NB4 (cell line): ENCODE measurements around the gene LCE3C.

Experiments
- DNase-seq: peaks from one replicate; pipeline ENCODE4 v3.0.0; 2010; ENCODE audit warnings: low read depth
- H3K4me3 ChIP-seq: one replicate; pipeline ENCODE4 v1.5.1; 2011; ENCODE audit warnings: mild to moderate bottlenecking, low read depth, low read length, moderate library complexity
- MYC ChIP-seq: IDR thresholded peaks from 2 replicates; pipeline ENCODE4 v1.6.1; 2011; ENCODE audit warnings: low read depth, low read length
- POLR2A ChIP-seq: IDR thresholded peaks from 2 replicates; pipeline ENCODE4 v1.6.1; 2011; ENCODE audit warnings: mild to moderate bottlenecking; ENCODE audit not compliant: insufficient read length; ENCODE audit errors: extremely low read depth
- TF ChIP-seq, protein P1 (sequence below): IDR thresholded peaks from 2 replicates; pipeline ENCODE4 v1.6.1; 2011; ENCODE audit warnings: low read depth, low read length
- TF ChIP-seq, protein P2 (sequence below): IDR thresholded peaks from one replicate; pipeline ENCODE4 v1.5.1; 2012; ENCODE audit warnings: low read depth, low read length

The LCE3C gene

DNA sequence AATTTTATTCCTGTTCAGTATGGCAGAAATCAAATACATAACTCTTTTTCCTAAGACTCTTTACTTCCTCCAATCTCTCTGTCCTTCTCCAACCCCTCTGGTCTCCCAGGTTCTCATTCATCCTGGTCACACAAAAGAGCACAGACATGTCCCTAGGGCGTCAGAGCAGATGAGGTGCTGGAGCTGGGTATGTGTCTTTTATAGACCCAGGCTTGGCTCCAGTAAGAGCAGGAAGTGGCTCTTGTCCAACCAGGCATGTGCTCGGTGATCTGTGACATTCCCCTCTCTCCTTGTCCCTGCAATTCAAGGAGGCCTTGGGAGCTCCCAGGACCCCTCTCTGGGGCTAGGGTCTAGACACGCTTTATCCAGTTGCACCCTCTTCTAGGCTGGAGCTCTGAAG, 45.1 kb downstream of the LCE3C start:
- DNase-seq = no peak
- TF ChIP-seq, protein P1, sequence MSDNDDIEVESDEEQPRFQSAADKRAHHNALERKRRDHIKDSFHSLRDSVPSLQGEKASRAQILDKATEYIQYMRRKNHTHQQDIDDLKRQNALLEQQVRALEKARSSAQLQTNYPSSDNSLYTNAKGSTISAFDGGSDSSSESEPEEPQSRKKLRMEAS = no peak
- no peak for TF ChIP-seq MYC
- TF ChIP-seq POLR2A = no peak
- TF ChIP-seq, protein P2, sequence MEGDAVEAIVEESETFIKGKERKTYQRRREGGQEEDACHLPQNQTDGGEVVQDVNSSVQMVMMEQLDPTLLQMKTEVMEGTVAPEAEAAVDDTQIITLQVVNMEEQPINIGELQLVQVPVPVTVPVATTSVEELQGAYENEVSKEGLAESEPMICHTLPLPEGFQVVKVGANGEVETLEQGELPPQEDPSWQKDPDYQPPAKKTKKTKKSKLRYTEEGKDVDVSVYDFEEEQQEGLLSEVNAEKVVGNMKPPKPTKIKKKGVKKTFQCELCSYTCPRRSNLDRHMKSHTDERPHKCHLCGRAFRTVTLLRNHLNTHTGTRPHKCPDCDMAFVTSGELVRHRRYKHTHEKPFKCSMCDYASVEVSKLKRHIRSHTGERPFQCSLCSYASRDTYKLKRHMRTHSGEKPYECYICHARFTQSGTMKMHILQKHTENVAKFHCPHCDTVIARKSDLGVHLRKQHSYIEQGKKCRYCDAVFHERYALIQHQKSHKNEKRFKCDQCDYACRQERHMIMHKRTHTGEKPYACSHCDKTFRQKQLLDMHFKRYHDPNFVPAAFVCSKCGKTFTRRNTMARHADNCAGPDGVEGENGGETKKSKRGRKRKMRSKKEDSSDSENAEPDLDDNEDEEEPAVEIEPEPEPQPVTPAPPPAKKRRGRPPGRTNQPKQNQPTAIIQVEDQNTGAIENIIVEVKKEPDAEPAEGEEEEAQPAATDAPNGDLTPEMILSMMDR = no peak
- H3K4me3 ChIP-seq = no peak overlapping the region

DNA sequence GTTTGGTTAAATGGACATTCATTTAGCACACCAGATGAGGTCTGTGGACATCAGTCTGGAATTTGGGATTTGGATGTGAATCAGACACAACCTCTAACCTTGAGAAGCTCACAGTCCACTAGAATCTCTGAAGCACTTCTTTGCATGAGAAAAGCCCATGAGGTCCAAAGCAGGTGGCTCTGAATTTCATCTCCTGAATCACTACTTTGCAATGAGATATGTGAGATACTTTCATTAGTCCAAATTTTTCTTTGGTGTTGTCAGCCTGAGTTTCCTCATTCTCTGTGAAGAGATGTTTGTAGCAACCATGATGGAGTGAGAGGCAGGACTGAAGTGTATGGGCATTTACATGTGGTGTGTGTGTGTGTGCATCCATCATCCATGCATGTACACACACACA, 46.6 kb downstream of the LCE3C start:
- TF ChIP-seq, protein P2 = no peak
- no peak for TF ChIP-seq POLR2A
- no peak for TF ChIP-seq MYC
- TF ChIP-seq, protein P1 = no peak
- no peak overlapping the region for H3K4me3 ChIP-seq
- no peak for DNase-seq
